HG02870 (cell line): Measurements from ENCODE around the gene HDHD2.
"Not testable (repeated sequence)": the region's sequence is repeated elsewhere in the genome, so short reads cannot be mapped to it uniquely, and the experiment has no call there.

Experiments
- ATAC-seq: cut with Tn5 transposase; IDR thresholded peaks from one replicate; pipeline ENCODE4 v1.9.1; 2021; ENCODE audit warnings: mild to moderate bottlenecking, moderate library complexity; ENCODE audit not compliant: unreplicated experiment

Gene HDHD2

GRCh38 chr18:47150029-47150823 lies at the start of gene HDHD2:
TSS of gene HDHD2 (minus strand) at chr18:47150500. CDS start at chr18:47136439, 14,061 bp downstream.
- ATAC-seq, result peak; percentile 89

- not testable (repeated sequence) for ATAC-seq
Observed at GRCh38 chr18:47195961-47196360, 45.7 kb upstream of the HDHD2 start.

- ATAC-seq, result no peak
Observed at GRCh38 chr18:47191961-47192360, 41.7 kb upstream of the HDHD2 start.

GRCh38 chr18:47187721-47188120 lies 37.4 kb upstream of the HDHD2 start:
- ATAC-seq, result no peak

GRCh38 chr18:47184419-47185050 lies 34.2 kb upstream of the HDHD2 start:
- no peak for ATAC-seq

GRCh38 chr18:47182156-47182555 lies 31.9 kb upstream of the HDHD2 start:
- ATAC-seq, result not testable (repeated sequence)

- ATAC-seq, result no peak
Observed at GRCh38 chr18:47180765-47181164, 30.5 kb upstream of the HDHD2 start.

- ATAC-seq, result no peak
Observed at GRCh38 chr18:47179520-47179919, 29.2 kb upstream of the HDHD2 start.

GRCh38 chr18:47175898-47176575 lies 25.7 kb upstream of the HDHD2 start, which contains the start of gene IER3IP1:
TSS of gene IER3IP1 (minus strand) at chr18:47176364. CDS start at chr18:47176277, 87 bp downstream.
- peak; percentile 80 for ATAC-seq

GRCh38 chr18:47175283-47175897 lies 25.1 kb upstream of the HDHD2 start:
- no peak for ATAC-seq

GRCh38 chr18:47174545-47175116 lies 24.3 kb upstream of the HDHD2 start:
- no peak for ATAC-seq

- ATAC-seq, result no peak
Observed at GRCh38 chr18:47172476-47172875, 22.2 kb upstream of the HDHD2 start.

- ATAC-seq, result no peak
Observed at GRCh38 chr18:47168913-47169312, 18.6 kb upstream of the HDHD2 start.

GRCh38 chr18:47168509-47168908 lies 18.2 kb upstream of the HDHD2 start:
- ATAC-seq, result no peak

- no peak for ATAC-seq
Observed at GRCh38 chr18:47166294-47166693, 16.0 kb upstream of the HDHD2 start.

GRCh38 chr18:47163241-47163640 lies 12.9 kb upstream of the HDHD2 start:
- ATAC-seq, result peak; percentile 79

GRCh38 chr18:47160256-47160655 lies 10.0 kb upstream of the HDHD2 start:
- ATAC-seq, result no peak

- not testable (repeated sequence) for ATAC-seq
Observed at GRCh38 chr18:47158404-47158803, 8.1 kb upstream of the HDHD2 start.

GRCh38 chr18:47151439-47151838 lies 1.1 kb upstream of the HDHD2 start:
- ATAC-seq, result no peak

- ATAC-seq, result no peak
Observed at GRCh38 chr18:47150824-47151366, 595 bp upstream of the HDHD2 start.
